Measurements from ENCODE around the gene GSTM3. TPM values are rescaled to one million over a fixed set of nuclear protein-coding genes. Genes with fewer than 3 reads are reported as not detected.

Gene GSTM3
- total and polyA plus RNA-seq, 9 of the 15 experiments (the other 6 are each of a cell fraction or from before 2014, with no cell fraction given), result 3.9 to 24.5 (median 9.4) TPM

DNA sequence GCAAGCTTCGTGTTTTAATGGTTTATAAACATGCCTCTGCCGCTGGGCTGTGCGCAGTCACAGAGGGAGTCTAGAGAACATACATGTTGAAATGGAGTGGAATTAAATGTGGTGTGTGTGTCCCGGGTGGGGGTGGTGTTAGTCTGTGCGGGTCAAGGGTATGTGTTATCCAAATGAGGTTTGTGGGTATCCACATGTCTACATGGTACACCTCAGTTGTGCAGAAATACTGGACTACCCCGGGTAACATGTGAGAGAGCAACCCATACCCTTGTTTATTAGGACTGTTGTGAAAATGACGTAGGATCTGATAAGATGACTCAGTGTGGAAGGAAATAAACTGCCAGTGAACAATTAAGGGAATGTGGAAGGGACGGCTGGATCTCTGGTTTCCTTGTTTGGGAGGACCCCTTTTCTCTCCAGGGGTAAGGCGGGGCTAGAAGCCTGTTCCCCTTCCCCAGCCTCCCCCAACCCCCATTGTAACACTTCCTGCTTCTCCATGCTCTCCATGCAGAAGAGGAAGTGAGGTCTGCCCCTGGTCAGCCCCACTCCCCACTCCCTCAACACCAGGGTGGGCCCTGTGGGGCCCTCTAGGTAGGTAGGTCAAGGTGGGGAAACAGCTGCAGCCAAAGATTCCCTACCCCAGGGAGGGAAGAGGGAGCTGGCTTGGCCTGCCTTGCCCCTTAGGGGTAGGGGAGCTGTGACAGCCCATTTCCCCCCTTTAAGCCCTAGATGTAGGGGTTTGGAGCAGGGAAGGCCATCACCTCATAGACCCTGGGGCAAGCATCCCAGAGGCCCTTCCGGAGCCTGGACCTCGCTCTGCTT, 22.2 kb upstream of the GSTM3 start (continued):
- TF ChIP-seq, protein P1, sequence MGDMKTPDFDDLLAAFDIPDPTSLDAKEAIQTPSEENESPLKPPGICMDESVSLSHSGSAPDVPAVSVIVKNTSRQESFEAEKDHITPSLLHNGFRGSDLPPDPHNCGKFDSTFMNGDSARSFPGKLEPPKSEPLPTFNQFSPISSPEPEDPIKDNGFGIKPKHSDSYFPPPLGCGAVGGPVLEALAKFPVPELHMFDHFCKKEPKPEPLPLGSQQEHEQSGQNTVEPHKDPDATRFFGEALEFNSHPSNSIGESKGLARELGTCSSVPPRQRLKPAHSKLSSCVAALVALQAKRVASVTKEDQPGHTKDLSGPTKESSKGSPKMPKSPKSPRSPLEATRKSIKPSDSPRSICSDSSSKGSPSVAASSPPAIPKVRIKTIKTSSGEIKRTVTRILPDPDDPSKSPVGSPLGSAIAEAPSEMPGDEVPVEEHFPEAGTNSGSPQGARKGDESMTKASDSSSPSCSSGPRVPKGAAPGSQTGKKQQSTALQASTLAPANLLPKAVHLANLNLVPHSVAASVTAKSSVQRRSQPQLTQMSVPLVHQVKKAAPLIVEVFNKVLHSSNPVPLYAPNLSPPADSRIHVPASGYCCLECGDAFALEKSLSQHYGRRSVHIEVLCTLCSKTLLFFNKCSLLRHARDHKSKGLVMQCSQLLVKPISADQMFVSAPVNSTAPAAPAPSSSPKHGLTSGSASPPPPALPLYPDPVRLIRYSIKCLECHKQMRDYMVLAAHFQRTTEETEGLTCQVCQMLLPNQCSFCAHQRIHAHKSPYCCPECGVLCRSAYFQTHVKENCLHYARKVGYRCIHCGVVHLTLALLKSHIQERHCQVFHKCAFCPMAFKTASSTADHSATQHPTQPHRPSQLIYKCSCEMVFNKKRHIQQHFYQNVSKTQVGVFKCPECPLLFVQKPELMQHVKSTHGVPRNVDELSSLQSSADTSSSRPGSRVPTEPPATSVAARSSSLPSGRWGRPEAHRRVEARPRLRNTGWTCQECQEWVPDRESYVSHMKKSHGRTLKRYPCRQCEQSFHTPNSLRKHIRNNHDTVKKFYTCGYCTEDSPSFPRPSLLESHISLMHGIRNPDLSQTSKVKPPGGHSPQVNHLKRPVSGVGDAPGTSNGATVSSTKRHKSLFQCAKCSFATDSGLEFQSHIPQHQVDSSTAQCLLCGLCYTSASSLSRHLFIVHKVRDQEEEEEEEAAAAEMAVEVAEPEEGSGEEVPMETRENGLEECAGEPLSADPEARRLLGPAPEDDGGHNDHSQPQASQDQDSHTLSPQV (IDR thresholded peaks at IDR 0.05), result peak; percentile 82
- TF ChIP-seq, protein P2, sequence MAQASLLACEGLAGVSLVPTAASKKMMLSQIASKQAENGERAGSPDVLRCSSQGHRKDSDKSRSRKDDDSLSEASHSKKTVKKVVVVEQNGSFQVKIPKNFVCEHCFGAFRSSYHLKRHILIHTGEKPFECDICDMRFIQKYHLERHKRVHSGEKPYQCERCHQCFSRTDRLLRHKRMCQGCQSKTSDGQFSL (CRISPR knock-in tag; IDR thresholded peaks at IDR 0.05), result peak; percentile 57; the same call in 1 of the 2 replicates
- TF ChIP-seq, protein P2 (tag; IDR thresholded peaks at IDR 0.05), result 0 out of 4 replicates have a peak, but pooled peaks of 1 of the 2 experiments have one; percentile 20
- peak; percentile 86 for TF ChIP-seq ZNF584 (CRISPR knock-in tag; IDR thresholded peaks at IDR 0.05; ENCODE audit: low read depth)
- peak; percentile 1; the same call in 1 of the 2 replicates for TF ChIP-seq KLF6 (CRISPR knock-in tag; IDR thresholded peaks at IDR 0.05; ENCODE audit: borderline replicate concordance)
- 0 out of 2 replicates have a peak, but pooled peaks have one; percentile 19 for TF ChIP-seq NFE2 (IDR thresholded peaks at IDR 0.05; ENCODE audit: low read depth)
- TF ChIP-seq SPI1 (IDR thresholded peaks at IDR 0.05; ENCODE audit: borderline replicate concordance, low read depth, low read length), result peak; percentile 95
- TF ChIP-seq ATF1 (CRISPR knock-in tag; IDR thresholded peaks at IDR 0.05), result no peak
- peak; percentile 80 for TF ChIP-seq ATF1 (tag; IDR thresholded peaks at IDR 0.05)
- TF ChIP-seq MTA1 (IDR thresholded peaks at IDR 0.05; ENCODE audit: borderline replicate concordance), result 0 out of 2 replicates have a peak, but pooled peaks have one; percentile 29
- peak; percentile 65 for TF ChIP-seq TCFL5 (CRISPR knock-in tag; conservative IDR thresholded peaks at IDR 0.05)
- TF ChIP-seq ZNF644 (tag; IDR thresholded peaks at IDR 0.05; ENCODE audit: low read depth), result peak; percentile 72; the same call in 1 of the 2 replicates
- TF ChIP-seq FOXM1 (IDR thresholded peaks at IDR 0.05; ENCODE audit: low read depth), result no peak
- 0 out of 2 replicates have a peak, but pooled peaks have one; percentile 30 for TF ChIP-seq FOXM1 (CRISPR knock-in tag; IDR thresholded peaks at IDR 0.05; ENCODE audit: low read depth)
- peak; percentile 64; the same call in 1 of the 2 replicates for TF ChIP-seq DPF2 (IDR thresholded peaks at IDR 0.05)
- TF ChIP-seq, protein P3, sequence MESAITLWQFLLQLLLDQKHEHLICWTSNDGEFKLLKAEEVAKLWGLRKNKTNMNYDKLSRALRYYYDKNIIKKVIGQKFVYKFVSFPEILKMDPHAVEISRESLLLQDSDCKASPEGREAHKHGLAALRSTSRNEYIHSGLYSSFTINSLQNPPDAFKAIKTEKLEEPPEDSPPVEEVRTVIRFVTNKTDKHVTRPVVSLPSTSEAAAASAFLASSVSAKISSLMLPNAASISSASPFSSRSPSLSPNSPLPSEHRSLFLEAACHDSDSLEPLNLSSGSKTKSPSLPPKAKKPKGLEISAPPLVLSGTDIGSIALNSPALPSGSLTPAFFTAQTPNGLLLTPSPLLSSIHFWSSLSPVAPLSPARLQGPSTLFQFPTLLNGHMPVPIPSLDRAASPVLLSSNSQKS (CRISPR knock-in tag; IDR thresholded peaks at IDR 0.05), result no peak
- TF ChIP-seq, protein P4, sequence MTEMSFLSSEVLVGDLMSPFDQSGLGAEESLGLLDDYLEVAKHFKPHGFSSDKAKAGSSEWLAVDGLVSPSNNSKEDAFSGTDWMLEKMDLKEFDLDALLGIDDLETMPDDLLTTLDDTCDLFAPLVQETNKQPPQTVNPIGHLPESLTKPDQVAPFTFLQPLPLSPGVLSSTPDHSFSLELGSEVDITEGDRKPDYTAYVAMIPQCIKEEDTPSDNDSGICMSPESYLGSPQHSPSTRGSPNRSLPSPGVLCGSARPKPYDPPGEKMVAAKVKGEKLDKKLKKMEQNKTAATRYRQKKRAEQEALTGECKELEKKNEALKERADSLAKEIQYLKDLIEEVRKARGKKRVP (CRISPR knock-in tag; IDR thresholded peaks at IDR 0.05), result peak; percentile 71
- TF ChIP-seq DDX20 (tag; IDR thresholded peaks at IDR 0.05; ENCODE audit: low read depth), result peak; percentile 43; the same call in 1 of the 2 replicates
- TF ChIP-seq, protein P5, sequence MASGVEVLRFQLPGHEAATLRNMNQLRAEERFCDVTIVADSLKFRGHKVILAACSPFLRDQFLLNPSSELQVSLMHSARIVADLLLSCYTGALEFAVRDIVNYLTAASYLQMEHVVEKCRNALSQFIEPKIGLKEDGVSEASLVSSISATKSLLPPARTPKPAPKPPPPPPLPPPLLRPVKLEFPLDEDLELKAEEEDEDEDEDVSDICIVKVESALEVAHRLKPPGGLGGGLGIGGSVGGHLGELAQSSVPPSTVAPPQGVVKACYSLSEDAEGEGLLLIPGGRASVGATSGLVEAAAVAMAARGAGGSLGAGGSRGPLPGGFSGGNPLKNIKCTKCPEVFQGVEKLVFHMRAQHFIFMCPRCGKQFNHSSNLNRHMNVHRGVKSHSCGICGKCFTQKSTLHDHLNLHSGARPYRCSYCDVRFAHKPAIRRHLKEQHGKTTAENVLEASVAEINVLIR (CRISPR knock-in tag; IDR thresholded peaks at IDR 0.05), result peak; percentile 74
